Activated CD4-positive, CD25-positive, alpha-beta regulatory T cell treated with anti-CD3 and anti-CD28 coated beads, Interleukin-2, amount 50 U/mL, for 72 hours (primary cell): ENCODE data around the gene EN2.
"Not testable (repeated sequence)": the region's sequence is repeated elsewhere in the genome, so short reads cannot be mapped to it uniquely, and the experiment has no call there.

Experiments used
- DNase-seq: peaks from one replicate; pipeline ENCODE4 v3.0.0; 2021

Gene EN2

DNA sequence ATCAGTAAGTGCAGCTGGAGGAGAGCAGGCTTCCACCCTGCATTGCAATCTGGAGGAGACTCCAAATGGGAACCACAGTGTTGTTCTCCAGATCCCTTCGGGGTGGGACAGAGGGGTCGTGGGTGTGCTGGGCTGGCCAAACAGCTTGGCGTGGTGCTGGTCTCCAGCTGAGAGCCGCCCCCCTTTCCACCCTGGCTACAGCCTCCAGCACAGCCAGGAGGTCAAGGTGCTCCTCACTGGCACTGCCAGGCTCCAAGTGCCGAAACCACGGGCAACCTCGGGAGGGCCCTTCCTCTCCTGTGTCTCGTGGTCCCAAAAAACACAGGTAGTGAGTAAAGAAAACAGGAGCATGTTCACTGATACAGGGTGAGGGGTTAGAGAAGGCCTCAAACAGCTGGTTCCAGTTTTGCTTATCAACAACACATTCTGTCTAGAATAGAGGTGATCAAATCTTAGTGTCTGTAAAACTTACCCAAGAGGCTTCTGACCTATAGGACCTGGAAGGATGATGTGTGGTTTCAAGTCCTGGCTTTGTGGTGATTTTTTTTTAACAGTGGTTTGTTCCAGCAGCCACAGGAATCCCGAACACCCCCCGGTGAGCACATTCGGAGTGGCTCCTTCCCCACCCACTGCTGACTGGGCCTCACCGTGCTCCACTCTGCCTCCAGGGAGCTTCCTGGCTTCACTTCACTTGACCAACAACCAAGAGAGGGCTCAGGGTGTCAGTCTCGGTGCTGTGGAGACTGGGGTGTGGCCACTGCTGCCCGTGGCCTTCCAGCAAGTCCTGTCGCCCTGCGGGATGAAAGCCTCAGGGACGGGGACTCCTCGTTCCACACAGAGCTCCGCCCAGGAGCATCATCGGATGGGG lies 31.2 kb upstream of the EN2 start:
- no peak for DNase-seq

DNA sequence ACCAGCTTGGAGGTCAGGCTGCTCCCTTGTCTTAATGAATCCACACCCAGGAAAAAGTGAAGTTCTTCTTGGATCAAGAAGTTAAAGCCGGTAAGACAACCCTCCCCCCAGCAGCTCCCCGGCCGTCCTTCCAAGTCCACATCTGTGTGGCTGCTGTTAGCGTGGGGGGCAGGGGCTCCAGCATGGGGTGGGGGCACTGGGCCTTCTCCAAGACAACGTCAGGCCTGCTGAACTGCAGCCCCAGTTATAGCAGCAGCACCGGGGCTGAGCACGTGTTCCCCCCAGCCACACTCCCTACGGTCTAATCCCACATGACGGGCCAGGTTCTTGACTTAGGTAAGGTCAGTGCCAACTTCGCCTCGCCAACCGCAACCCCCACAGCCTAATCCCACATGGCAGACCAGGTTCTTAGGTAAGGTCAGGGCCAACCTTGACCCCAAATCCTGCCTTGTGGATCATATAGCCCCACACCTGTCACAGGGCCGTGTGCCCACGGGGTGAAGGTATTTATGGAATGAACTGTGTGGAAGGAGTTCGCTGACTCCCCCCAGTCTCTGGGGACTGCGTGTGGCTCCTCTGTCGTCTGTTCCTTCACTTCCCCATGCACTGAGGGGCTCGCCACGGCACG lies 30.4 kb upstream of the EN2 start:
- no peak for DNase-seq

DNA sequence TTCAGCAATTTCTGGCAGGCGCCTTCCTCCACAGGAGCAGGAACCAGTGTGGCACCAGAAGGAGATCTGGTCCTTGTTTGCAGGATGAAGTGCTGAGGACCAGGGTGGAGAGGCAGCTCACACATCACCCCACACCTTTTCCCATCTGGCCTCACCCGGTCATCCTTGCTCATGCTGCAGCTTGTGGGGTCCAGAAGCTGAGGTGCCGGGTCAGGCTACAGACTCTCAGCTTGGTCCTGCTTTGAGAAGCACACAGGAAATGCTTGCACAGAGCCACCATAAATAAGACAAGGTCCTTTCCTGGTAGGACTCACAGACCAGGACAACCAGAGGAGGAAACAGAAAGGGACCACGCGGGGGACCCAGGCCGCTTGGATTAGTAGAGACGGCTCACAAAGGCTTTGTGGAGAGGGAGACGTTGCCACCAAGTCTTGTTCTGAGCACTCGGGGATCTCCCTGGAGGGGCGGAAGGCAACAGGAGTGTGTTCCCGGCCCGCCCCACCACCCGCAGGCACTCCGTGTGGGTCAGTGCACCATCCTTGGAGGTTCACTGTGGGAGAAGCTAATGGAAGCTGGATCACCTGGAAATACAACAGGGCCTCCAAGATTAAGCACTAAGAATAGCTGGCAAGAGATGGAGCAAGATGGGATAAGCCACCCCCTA lies 29.6 kb upstream of the EN2 start:
- DNase-seq = no peak

DNA sequence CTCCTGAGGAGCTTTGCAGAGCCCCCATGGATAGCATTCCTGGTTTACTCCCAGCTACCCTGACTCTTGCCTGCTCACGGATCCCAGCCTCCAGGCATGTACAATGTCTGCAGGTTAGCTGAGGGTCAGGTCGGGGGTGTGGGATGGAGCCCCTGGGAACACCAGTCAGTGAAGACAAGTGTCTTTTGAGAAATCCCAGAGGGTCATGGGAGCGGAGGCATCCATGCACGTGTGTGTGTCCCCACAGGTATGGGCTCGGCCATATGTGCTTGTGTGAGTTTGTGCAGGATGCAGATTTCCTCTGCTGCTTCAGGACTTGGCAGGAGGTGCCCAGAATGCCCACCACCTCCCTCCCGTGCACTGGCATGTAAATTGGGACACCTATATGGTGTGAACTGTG lies 28.3 kb upstream of the EN2 start:
- DNase-seq = no peak

DNA sequence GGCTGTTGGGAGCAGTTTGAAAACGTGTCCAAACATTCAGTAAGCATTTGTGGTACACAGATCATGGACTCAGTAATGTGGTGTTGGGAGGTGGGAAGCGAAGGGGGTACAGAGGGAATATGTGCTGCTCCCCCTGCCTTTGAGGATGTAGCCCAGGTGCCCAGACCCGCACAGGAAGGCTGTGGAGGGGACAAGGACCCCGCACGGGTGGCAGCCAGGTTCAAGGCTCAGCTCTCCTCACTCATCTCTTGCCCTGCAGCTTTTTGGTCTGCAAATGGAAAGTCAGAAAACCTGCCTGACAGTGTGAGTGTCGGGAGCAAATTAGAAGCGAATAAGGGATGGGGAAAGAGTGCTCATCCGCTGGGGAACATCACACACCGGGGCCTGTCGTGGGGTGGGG lies 27.3 kb upstream of the EN2 start:
- DNase-seq = no peak

DNA sequence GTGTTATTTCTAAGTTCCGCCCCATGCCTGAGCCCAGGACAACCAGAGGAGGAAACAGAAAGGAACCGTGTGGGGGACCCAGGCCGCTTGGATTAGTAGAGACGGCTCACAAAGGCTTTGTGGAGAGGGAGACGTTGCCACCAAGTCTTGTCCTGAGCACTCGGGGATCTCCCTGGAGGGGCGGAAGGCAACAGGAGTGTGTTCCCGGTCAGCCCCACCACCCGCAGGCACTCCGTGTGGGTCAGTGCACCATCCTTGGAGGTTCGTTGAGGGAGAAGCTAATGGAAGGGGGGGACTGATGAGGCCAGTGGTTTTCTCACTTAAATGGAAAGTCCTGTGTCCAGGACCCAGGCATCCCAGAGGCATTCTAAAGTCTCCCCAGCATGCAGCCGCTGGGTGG lies 26.7 kb upstream of the EN2 start:
- no peak for DNase-seq

DNA sequence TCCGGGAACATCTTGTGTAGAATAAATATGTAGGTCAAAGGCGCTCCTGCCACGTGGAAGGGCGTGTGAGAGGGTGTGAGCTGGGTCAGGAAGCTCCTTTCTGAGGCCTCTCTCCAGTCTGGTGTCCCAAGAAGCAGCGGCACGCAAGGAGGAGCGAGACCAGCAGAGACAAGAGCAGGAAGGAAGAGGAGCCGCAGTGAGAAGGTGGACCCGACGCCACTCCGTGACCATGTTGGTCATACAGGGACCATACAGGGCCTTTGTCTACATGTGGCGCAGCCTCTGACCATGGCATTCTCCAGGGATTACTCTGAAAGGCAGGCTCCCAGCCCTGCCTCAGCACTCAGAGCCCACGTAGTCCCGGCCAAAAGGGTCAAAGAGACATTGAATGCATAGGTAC lies 26.2 kb upstream of the EN2 start:
- DNase-seq = no peak

DNA sequence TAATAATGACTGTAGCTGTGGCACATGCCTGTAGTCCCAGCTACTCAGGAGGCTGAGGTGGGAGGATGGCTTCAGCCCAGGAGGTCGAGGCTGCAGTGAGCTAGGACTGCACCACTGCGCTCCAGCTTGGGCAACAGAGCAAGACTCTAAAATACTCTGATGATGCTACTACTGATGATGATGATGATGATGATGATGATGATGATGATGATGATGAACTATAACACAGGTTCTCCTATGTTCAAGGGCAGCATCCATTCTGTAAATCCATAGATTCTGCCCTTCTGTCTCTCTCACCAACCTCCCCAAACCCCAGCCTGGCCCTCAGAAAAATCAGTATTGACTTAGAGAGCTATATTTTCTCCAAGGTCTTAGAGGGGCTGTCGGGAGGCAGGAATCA lies 22.8 kb upstream of the EN2 start:
- no peak for DNase-seq

DNA sequence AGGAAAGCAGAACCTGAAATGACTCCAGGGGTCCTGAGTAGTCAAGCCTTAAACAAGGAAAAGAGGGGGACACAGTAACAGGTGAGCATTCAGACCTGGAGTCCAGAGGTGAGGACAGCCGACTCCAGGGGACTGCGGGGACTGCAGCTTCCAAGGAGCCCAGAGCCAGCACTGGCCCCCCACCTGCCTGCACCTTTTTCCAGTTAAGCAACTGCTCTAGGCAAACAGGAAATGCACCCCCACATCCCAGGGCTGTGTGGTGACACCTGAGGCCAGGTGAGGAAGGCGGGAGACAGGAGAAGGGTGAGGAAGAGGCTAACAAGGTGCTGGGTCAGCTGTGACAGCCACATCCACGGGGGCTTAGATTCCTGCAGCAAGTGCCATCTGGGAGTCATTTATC lies 20.1 kb upstream of the EN2 start:
- no peak for DNase-seq

DNA sequence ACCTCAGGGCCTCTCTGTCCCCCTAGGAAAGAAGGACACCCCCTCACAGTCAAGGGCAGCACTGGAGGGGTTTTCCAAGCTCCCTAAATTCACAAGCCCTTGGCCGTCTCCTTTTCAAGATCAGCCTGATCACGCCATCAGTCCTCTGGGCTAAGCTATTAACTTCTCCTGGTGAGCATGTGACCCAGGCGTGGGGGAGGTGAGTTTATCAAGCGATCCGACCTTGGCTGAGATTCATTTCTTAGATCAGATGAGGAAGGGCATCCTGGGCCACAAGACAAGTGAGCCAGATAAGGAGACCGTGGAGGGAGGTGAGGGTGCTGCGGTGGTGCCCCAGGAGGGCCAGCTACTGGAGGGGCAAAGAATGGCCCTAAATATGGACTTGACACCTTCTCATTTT lies 19.2 kb upstream of the EN2 start:
- no peak for DNase-seq

DNA sequence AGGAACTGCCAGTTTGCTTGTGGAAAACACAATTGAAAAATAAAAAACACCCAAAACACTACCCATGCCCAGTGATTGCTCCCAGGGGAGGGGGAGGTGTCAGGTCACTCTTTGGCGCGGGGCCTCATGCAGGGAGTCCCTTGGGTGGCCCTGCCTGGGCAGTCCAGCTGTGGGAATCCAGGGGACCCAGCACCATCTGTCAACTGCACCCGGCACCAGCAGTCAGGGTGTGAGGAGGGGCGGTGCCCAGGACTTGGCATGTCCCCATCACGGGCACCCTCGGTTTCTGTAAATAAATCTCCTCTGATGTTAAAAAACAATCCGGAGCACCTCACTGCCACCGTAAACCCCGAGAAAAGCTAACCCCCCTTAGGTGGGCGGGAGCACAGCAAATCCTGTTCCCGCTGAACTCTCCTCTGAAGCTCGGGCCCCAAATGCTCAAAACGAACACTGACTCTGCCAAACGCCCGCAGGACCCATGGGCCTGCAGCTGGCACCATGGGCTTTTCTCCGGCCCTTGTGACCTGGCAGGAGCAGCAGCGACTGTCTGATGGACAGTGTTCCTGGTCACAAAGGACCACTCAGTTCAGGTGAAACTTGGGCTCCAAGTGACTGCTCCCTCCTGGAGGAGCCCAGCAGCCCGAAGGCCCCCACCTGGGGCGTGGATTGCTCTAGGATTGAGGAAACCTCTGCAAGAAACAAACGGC lies 18.5 kb upstream of the EN2 start:
- no peak for DNase-seq

DNA sequence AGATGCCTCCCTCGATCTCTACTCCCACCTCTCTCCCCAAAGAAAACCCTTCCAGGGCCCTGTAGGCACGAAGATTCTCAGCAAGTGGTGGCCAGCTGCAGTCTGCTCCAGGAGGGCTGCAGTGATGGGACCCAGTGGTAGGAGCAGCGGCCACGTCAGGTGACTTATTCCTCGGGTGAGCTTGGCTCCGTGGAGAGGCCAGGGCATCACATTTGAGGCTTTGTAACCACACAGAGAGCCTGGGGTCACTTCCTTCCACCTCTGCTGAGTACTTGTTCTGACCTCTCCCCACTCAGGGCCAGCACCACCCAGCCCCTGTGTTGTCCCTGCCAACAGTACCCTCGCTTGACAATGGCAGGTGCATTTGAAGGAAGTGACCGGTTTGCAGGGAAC lies 17.9 kb upstream of the EN2 start:
- no peak for DNase-seq

DNA sequence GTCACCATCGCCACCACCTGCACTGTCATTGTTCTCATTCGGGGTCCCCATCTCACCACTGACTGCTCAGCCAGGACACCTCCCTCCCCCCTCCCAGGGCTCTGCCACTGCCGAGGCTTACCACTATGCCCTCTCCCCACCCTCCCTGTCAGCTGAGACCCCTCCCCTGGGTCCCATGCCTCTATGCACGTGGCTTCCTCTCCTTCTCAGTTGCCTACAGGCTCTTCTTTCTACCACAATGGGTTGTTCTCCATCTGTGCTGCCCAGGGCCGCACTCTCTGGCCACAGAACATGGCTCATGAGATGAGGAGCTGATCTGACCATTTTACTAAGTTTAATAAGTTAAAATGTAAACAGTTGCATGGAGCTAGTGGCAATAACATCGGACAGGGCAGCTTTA lies 16.1 kb upstream of the EN2 start:
- no peak for DNase-seq

DNA sequence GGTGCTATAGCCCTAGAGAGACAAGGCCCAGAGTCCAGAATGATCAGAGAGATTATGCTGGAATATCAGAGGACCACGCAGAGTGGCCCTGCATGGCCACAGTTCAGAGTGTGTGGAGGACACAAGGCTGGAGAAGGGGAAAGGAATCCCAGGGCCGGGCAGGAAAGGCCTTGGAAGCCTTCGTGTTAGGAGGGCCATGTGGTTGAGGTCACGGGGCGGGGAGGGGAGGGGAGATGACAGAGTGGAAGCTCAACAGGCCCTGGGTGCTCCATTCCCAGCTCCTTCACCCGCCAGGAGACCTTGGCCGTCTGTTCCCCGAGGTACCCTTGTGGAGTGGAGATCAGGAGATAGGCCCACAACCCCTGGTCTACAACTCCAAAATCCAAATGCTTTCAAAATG lies 13.2 kb upstream of the EN2 start:
- DNase-seq = no peak

DNA sequence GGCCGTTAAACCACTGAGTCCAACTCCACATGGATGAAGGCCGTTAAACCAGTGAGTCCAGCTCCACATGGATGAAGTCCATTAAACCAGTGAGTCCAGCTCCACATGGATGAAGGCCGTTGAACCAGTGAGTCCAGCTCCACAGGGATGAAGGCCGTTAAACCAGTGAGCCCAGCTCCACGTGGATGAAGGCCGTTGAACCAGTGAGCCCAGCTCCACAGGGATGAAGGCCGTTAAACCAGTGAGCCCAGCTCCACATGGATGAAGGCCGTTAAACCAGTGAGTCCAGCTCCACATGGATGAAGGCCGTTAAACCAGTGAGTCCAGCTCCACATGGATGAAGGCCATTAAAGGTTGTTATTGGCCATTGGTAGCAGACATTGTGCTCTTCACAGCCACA lies 12.3 kb upstream of the EN2 start:
- DNase-seq = not testable (repeated sequence)

DNA sequence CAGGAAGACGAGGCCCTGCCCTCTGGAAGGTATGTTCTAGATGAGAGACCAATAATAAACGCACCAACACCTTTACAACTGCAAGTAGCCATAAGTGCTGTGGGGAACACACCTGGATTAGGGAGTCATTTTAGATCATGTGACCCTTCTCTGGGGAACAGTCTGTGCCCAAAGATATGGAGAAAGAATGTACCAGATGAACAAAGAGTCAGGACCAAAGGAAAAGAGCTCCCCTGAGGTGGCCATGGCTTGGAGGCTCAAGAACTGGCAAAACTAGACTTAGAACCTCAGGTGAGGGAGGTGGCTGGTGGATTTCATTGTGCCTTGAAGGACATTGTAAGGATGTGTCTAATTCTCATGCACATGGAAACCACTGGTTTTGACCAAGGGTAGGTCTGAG lies 10.3 kb upstream of the EN2 start:
- no peak for DNase-seq

DNA sequence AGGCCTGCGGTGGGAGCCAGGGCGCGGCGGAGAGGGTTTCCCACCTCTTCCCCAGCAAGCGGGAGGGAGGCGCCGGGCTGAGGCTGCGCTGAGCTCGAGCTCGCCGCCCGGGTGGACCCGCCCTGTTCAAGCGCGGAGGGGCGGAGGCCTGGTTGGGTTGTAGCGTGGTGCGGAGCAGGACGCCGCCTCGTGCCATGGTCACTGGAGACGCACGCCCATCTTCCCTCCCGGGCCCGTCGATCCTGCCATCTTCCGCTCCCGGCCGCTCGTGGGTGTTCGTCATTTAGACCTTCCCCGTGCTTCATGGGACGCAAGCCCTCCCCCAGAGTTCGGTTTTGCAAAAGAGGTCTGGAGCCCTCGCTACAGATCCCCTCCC lies 9.3 kb upstream of the EN2 start:
- no peak for DNase-seq

DNA sequence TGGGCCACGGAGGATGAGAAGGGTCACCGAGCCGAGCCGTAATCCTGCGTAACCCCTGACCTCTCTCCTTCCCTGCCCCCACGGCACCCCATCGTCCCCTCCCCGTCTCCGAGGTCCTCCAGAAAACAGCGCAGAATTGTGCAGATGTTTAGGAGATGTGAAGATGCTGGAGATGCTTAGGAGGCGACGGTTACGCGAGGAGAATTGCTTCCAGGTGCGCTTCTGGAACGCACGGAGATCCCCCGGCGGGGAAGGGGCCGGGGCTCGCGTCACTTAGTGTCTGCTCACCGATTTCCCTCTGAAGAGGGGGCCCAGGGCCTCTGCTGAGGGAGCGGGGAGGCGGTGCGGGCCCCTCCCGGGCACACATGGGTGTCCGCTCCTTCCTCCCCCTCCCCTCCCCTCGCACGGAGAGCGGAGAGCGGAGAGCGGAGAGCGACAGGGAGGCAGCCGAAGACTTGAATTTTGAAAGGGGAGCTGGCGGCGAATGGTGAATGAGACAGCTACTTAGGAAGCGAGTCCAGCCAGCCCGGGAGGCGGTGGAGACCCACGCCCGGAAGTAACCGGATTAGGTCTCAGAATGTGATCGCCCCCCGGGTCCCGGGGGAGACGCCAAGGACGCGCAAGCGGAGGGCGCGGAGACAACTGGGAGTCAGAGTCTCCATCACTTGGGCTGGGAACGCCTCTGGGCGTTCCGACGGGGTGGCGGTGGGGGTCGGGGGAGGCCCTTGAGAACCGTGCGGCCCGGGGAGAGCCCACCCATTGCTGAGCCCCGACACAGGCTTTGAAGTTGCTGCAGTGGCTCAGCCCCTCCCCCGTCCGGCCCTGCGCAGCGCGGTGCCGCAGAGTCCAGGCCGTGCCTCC lies 8.7 kb upstream of the EN2 start:
- no peak for DNase-seq

DNA sequence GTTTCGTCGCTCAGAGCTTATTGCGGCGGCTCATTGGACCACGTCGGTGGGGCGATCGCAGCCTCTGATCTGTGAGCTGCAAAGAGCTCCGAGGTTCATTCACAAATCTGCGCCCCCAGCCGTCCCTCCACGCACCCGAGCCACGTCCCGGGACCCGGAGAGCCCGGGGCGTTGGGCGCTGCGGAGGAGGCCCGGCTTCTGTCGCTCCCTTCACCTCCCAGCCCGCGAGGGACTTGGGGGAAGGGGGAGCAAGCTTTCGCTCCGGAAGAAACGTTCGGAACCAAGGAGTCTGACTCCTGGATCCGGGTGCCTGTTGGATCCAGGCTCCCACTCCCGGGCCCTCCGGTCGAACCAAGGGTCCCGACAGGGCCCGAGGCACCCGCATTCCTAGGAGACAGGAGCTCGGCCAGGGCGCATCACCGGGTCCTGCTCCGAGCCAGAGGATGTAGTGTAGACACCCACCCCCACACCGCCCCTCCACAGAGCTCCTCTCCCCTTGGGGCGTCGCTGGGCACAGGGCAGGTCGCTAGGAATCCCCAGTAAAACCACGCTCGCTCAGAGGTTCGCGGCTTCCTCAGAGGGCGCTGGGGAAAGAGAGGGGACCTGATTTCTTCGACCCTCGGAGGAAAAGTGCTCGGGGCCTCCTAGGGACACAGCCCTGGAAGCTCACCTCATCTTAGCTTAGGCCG lies 7.9 kb upstream of the EN2 start:
- DNase-seq = no peak

DNA sequence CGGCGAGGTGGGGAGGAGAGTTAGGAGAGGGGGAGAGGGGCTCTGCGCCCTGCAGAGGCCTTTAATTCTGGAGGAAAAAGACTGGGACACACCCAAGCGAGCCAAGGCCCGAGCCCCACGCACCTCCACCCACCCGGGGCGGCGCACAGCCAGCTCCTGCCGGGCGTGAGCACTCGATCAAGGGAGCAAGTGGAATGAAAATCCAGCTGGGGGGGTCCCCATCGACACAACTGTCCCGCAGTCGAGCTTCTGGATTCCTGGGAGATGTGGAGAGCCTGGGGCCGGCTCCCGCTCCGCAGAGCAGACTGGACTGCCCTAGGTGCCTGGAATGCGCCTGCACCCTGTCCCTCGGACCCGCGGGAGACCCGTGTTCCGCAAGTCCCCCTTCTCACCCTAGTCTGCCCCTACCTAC lies 7.4 kb upstream of the EN2 start:
- DNase-seq = no peak

DNA sequence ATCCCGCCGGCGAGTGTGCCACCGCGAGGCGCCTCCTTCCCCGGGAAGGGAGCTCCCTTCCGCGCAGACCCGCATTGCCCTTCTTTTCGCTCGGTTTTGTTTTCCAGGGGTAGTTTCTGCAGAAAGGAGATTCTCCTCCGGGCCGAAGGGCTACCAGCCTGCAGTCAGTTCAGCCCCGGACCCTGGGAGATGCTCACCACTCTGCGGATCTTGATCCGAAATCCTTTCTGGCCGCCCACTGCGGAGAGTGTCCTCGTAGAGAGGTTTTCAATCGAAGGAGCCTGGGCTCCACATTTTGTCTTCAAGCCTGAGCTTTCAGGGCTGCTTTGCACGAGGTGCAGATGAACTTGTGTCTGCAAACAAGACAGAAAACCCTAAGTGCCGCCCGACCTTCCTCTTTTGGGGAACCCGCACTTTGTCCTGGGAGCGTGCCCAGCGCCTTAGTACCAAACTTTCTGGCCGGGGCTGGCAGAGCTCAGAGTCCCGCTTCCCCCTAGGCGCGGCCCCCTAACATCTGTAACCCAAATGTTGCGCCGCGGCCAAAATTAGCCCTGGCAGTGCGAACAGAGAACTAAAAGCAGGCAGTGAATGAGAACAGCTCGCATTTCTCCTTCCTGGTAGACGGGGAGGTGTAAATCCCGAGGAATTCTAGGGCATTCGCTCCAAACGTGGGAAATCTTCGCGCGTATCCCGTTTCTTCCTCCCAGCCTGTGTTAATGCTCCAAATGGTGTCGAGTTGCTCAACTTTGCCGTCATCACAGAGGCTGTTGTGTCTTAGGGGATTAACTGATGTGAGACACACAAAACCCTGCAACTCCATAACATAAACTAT lies 6.7 kb upstream of the EN2 start:
- no peak for DNase-seq
